PC-9 (cell line): Measurements from ENCODE around the gene U2SURP. TPM values are rescaled to one million over a fixed set of nuclear protein-coding genes. Genes with fewer than 3 reads are reported as not detected.

Source experiments
- BruUV-seq: library from RNA; stranded (reverse); fragments of 400-500 nt; replicated peaks from 2 replicates; lab custom pipeline; 2021; lab: Mats Ljungman, UMichigan
- CTCF ChIA-PET: fragments of 300-600 bp; sonication (Branson Sonifier 250); formaldehyde crosslinking; loops from one replicate; lab custom pipeline; 2022; ENCODE audit warnings: antibody characterized with exemption; lab: Charles Lee
- POLR2A ChIA-PET: fragments of 300-600 bp; sonication (Branson Sonifier 250); formaldehyde crosslinking; loops from one replicate; lab custom pipeline; 2022; ENCODE audit warnings: antibody characterized with exemption; ENCODE audit not compliant: unreplicated experiment; lab: Charles Lee
- DNase-seq, 2 experiments: peaks; one replicate each; pipeline versions ENCODE4 v3.0.0 to v3.0.0-alpha.2; 2015 to 2022; ENCODE audit warnings: mixed read lengths in 1 of 2
- H2AFZ ChIP-seq: fragments of 200-600 bp; sonication (generic); 2 replicates; pipeline ENCODE4 v1.8.1; 2017; ENCODE audit warnings: antibody characterized with exemption
- H3F3A ChIP-seq: fragments of 200-600 bp; sonication (generic); 2 replicates; pipeline ENCODE4 v1.8.1; 2017; ENCODE audit warnings: antibody characterized with exemption, mild to moderate bottlenecking, low read depth; ENCODE audit not compliant: insufficient read depth
- H3K27ac ChIP-seq: fragments of 200-600 bp; sonication (generic); 2 replicates; pipeline ENCODE4 v1.6.1; 2016; ENCODE audit warnings: mixed run types
- H3K27me3 ChIP-seq: fragments of 200-600 bp; sonication (generic); 2 replicates; pipeline ENCODE4 v1.6.1; 2016; ENCODE audit warnings: low read depth, mixed run types; ENCODE audit not compliant: insufficient read depth
- H3K36me3 ChIP-seq: fragments of 200-600 bp; sonication (generic); 2 replicates; pipeline ENCODE4 v1.6.1; 2016; ENCODE audit warnings: low read depth, mixed run types
- H3K4me1 ChIP-seq: fragments of 200-600 bp; sonication (generic); replicated peaks from 2 replicates; pipeline ENCODE4 v1.6.1; 2016; ENCODE audit warnings: mixed run types; ENCODE audit not compliant: insufficient read depth
- H3K4me2 ChIP-seq: fragments of 200-600 bp; sonication (generic); 2 replicates; pipeline ENCODE4 v1.6.1; 2017; ENCODE audit warnings: mixed run types
- H3K4me3 ChIP-seq: fragments of 200-600 bp; sonication (generic); 2 replicates; pipeline ENCODE4 v1.6.1; 2016; ENCODE audit warnings: mixed run types
- H3K79me2 ChIP-seq: fragments of 200-600 bp; sonication (generic); 2 replicates; pipeline ENCODE4 v1.6.1; 2017; ENCODE audit warnings: low read depth, mixed run types
- H3K9me2 ChIP-seq: fragments of 200-600 bp; sonication (generic); 2 replicates; pipeline ENCODE4 v1.8.1; 2017; ENCODE audit warnings: mild to moderate bottlenecking; ENCODE audit not compliant: insufficient read depth
- H3K9me3 ChIP-seq: fragments of 200-600 bp; sonication (generic); 2 replicates; pipeline ENCODE4 v1.8.1; 2016; ENCODE audit warnings: low read depth; ENCODE audit not compliant: insufficient read depth
- H4K20me1 ChIP-seq: fragments of 200-600 bp; sonication (generic); 2 replicates; pipeline ENCODE4 v1.8.1; 2017; ENCODE audit not compliant: insufficient read depth
- EZH2 ChIP-seq: fragments of 200-600 bp; sonication (generic); IDR thresholded peaks from 2 replicates; pipeline ENCODE4 v1.8.0; 2017; ENCODE audit warnings: antibody characterized with exemption, low read depth
- intact Hi-C: fragments of 100-400 bp; cut with micrococcal nuclease; formaldehyde crosslinking; loops from one replicate; pipeline ENCODE4 v1.10.0; 2022; ENCODE audit not compliant: unreplicated experiment
- total RNA-seq: library from RNA; stranded (reverse); gene quantifications from 2 replicates; pipeline ENCODE4 v1.2.3, GENCODE V29; 2021
- TF ChIP-seq, protein P1 (sequence below): fragments of 200-600 bp; sonication (generic); conservative IDR thresholded peaks from 2 replicates; pipeline ENCODE4 v1.6.1; 2017; ENCODE audit warnings: mixed run types, antibody characterized with exemption, mild to moderate bottlenecking, moderate library complexity

U2SURP gene
- total RNA-seq, 1 experiment from 2014 or later: 126 TPM

GRCh38 chr3:143002727-143003126, 1.4 kb downstream of the U2SURP start:
- Histone ChIP-seq H2AFZ (peak overlapping the region; percentile 93; the same call in 1 of the 2 replicates), H3K9me3 (no peaks in the 10 kb centered on the region), H3K9me2 (no peaks in the 10 kb centered on the region), H3K36me3 (0 out of 2 replicates have a peak, but pooled peaks cover 4% of the 10 kb centered on the region), H3K4me3 (peak overlapping the region; percentile 93), H3F3A (peaks cover 19% of the 10 kb centered on the region), H4K20me1 (peaks cover 46% of the 10 kb centered on the region), H3K4me1 (peaks cover 34% of the 10 kb centered on the region), H3K27ac (peak overlapping the region; percentile 96), H3K79me2 (peaks cover 72% of the 10 kb centered on the region), H3K27me3 (no peaks in the 10 kb centered on the region), H3K4me2 (peak overlapping the region; percentile 100)
- DNase-seq: no peak
- CTCF ChIA-PET: interaction anchor here (0.7 kb wide), 1 partner anchor 571 kb away, joined by 3 read pairs; no protein-coding TSS in a partner anchor
- TF ChIP-seq EZH2: no peak
- TF ChIP-seq, protein P1, sequence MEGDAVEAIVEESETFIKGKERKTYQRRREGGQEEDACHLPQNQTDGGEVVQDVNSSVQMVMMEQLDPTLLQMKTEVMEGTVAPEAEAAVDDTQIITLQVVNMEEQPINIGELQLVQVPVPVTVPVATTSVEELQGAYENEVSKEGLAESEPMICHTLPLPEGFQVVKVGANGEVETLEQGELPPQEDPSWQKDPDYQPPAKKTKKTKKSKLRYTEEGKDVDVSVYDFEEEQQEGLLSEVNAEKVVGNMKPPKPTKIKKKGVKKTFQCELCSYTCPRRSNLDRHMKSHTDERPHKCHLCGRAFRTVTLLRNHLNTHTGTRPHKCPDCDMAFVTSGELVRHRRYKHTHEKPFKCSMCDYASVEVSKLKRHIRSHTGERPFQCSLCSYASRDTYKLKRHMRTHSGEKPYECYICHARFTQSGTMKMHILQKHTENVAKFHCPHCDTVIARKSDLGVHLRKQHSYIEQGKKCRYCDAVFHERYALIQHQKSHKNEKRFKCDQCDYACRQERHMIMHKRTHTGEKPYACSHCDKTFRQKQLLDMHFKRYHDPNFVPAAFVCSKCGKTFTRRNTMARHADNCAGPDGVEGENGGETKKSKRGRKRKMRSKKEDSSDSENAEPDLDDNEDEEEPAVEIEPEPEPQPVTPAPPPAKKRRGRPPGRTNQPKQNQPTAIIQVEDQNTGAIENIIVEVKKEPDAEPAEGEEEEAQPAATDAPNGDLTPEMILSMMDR: no peak
- no TSS peak for BruUV-seq
- intact Hi-C loops: loop anchor here (5.0 to 10.0 kb wide), 2 partner anchors 278 to 555 kb away; partner anchors contain the start of genes TRPC1 and XRN1
- POLR2A ChIA-PET: interaction anchor here (0.6 kb wide), 1 partner anchor 417 kb away, joined by 5 read pairs; no protein-coding TSS in a partner anchor

DNA sequence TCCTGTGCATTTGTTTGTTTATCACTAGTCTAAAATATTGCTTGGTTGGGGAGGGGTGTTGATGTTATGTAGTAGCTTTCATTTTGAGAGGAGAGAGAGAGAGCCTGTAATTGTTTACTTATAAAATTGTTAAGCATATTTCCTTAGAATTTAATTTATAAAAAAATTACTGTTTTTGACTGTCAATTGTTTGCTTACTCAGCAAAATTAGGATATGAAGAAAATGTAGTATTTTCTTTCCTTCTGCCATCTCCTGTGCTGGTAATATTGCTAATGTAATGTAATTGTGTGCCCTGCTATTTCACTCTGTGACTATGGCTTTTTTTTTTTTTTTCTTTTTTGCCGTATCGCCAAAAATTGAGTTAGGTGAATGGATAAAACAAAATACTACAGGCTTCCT, 3.5 kb downstream of the U2SURP start:
- Histone ChIP-seq H3K4me1 (peaks cover 13% of the 10 kb centered on the region), H3F3A (peaks cover 14% of the 10 kb centered on the region), H3K4me3 (no peak overlapping the region), H3K9me2 (no peaks in the 10 kb centered on the region), H4K20me1 (peaks cover 67% of the 10 kb centered on the region), H2AFZ (no peak overlapping the region), H3K27me3 (no peaks in the 10 kb centered on the region), H3K4me2 (peak overlapping the region; percentile 34; the same call in 1 of the 2 replicates), H3K27ac (no peak overlapping the region), H3K36me3 (0 out of 2 replicates have a peak, but pooled peaks cover 4% of the 10 kb centered on the region), H3K9me3 (no peaks in the 10 kb centered on the region), H3K79me2 (peaks cover 89% of the 10 kb centered on the region)
- no peak for TF ChIP-seq EZH2
- TF ChIP-seq, protein P1: no peak
- intact Hi-C loops: loop anchor here (5.0 to 10.0 kb wide), 2 partner anchors 280 to 558 kb away; partner anchors contain the start of genes TRPC1 and XRN1
- ChIA-PET CTCF (no interaction called here), POLR2A (no interaction called here)
- no peak for DNase-seq
- no TSS peak for BruUV-seq

- H3K9me3 ChIP-seq: no peaks in the 10 kb centered on the region
- peaks cover 6% of the 10 kb centered on the region for H3F3A ChIP-seq
- no peaks in the 10 kb centered on the region for H3K27me3 ChIP-seq
- H3K4me1 ChIP-seq: no peaks in the 10 kb centered on the region; the same call in 1 of the 2 replicates
- no peak overlapping the region for H3K4me2 ChIP-seq
- H3K36me3 ChIP-seq: 0 out of 2 replicates have a peak, but pooled peaks cover 14% of the 10 kb centered on the region
- no peak overlapping the region for H2AFZ ChIP-seq
- BruUV-seq: no TSS peak
- no peak overlapping the region for H3K27ac ChIP-seq
- DNase-seq: no peak
- no peak for TF ChIP-seq EZH2
- TF ChIP-seq, protein P1: no peak
- intact Hi-C loops: no loop called here
- no peak overlapping the region for H3K4me3 ChIP-seq
- peaks cover 93% of the 10 kb centered on the region for H4K20me1 ChIP-seq
- peaks cover 90% of the 10 kb centered on the region for H3K79me2 ChIP-seq
- ChIA-PET CTCF (no interaction called here), POLR2A (no interaction called here)
- no peaks in the 10 kb centered on the region for H3K9me2 ChIP-seq
These were observed 8.7 kb downstream of the U2SURP start for GRCh38 chr3:143010024-143010423.
